Parathyroid adenoma (tissue), 2 donors: ENCODE data around the gene ART5.

Experiments
- H2AFZ ChIP-seq: fragments of 300-600 bp; sonication (generic); one replicate; pipeline ENCODE4 v1.7.0; 2017; ENCODE audit warnings: antibody characterized with exemption, mild to moderate bottlenecking
- H3K27ac ChIP-seq: fragments of 300-600 bp; sonication (generic); one replicate; pipeline ENCODE4 v1.7.0; 2017
- H3K27me3 ChIP-seq: fragments of 300-600 bp; sonication (generic); one replicate; pipeline ENCODE4 v1.7.0; 2017; ENCODE audit warnings: low read length; ENCODE audit not compliant: control insufficient read depth, insufficient read depth
- H3K36me3 ChIP-seq: fragments of 300-600 bp; sonication (generic); one replicate; pipeline ENCODE4 v1.7.0; 2017; ENCODE audit warnings: low read length; ENCODE audit not compliant: control insufficient read depth, insufficient read depth
- H3K4me1 ChIP-seq: fragments of 300-600 bp; sonication (generic); one replicate; pipeline ENCODE4 v1.7.0; 2017; ENCODE audit warnings: control low read depth
- H3K4me2 ChIP-seq: fragments of 300-600 bp; sonication (generic); one replicate; pipeline ENCODE4 v1.7.0; 2017; ENCODE audit warnings: low read length
- H3K4me3 ChIP-seq: fragments of 300-600 bp; sonication (generic); one replicate; pipeline ENCODE4 v1.7.0; 2017; ENCODE audit warnings: low read depth, low read length
- H3K79me2 ChIP-seq: fragments of 300-600 bp; sonication (generic); one replicate; pipeline ENCODE4 v1.7.0; 2017; ENCODE audit warnings: control low read depth
- H3K9ac ChIP-seq: fragments of 300-600 bp; sonication (generic); one replicate; pipeline ENCODE4 v1.7.0; 2017; ENCODE audit warnings: mild to moderate bottlenecking
- H3K9me3 ChIP-seq: fragments of 300-600 bp; sonication (generic); one replicate; pipeline ENCODE4 v1.7.0; 2017; ENCODE audit warnings: low read length; ENCODE audit not compliant: control insufficient read depth
- TF ChIP-seq, protein P1 (sequence below): fragments of 300-600 bp; sonication (generic); IDR thresholded peaks from one replicate; pipeline ENCODE4 v1.7.0; 2017; ENCODE audit warnings: antibody characterized with exemption, mild to moderate bottlenecking
- donor health status: primary hyperparathyroidism.

The ART5 gene

DNA sequence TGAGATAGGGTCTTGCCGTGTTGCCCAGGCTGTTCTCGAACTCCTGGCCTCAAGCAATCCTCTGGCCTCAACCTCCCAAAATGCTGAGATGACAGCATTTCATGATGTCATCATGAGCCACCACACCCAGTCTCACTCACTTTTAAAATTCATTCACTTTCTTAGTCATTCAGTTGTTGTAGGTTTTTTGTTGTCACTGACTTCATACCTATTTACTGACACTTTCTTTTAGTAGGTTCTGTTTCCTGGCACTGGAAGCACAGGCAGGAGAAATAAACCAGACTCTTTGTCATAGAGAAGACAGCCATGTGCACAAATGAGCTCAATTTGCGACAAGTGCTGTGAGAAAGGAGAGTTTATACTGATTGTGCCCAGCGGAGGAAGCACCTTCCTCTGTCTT lies 10.5 kb downstream of the ART5 start:
- H3K4me1 ChIP-seq, result no peaks in the 10 kb centered on the region

DNA sequence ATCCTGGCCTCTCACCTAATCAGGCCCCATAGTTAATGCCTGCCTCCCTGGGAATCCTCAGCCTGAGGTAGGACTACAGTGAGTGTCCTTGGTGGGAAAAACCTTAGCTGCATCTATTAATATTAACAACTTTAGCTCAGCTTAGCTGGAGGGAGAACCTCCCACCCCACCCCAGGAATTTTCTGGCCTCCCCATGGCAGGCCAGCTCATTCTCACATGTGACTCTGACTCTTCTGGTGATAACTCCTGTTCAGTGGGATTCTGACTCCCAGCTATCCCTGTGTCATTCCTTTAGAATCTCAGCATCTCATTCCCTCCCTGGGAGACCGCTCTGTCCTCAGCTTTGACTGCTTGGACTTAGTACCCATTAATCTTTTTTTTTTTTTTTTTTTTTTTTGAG lies 14.5 kb downstream of the ART5 start:
- Histone ChIP-seq H3K4me1 (no peaks in the 10 kb centered on the region), H3K9me3 (no peaks in the 10 kb centered on the region), H3K27ac (no peak overlapping the region), H2AFZ (no peak overlapping the region), H3K4me3 (no peak overlapping the region), H3K4me2 (no peak overlapping the region), H3K79me2 (no peaks in the 10 kb centered on the region), H3K36me3 (no peaks in the 10 kb centered on the region), H3K27me3 (no peaks in the 10 kb centered on the region), H3K9ac (no peak overlapping the region)
- TF ChIP-seq, protein P1, sequence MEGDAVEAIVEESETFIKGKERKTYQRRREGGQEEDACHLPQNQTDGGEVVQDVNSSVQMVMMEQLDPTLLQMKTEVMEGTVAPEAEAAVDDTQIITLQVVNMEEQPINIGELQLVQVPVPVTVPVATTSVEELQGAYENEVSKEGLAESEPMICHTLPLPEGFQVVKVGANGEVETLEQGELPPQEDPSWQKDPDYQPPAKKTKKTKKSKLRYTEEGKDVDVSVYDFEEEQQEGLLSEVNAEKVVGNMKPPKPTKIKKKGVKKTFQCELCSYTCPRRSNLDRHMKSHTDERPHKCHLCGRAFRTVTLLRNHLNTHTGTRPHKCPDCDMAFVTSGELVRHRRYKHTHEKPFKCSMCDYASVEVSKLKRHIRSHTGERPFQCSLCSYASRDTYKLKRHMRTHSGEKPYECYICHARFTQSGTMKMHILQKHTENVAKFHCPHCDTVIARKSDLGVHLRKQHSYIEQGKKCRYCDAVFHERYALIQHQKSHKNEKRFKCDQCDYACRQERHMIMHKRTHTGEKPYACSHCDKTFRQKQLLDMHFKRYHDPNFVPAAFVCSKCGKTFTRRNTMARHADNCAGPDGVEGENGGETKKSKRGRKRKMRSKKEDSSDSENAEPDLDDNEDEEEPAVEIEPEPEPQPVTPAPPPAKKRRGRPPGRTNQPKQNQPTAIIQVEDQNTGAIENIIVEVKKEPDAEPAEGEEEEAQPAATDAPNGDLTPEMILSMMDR, result no peak

More for the DNA sequence above, 10.5 kb downstream of the ART5 start:
- no peak overlapping the region for H2AFZ ChIP-seq
- no peak overlapping the region for H3K4me3 ChIP-seq
- no peaks in the 10 kb centered on the region for H3K9me3 ChIP-seq
- no peak overlapping the region for H3K27ac ChIP-seq
- no peaks in the 10 kb centered on the region for H3K36me3 ChIP-seq
- no peak overlapping the region for H3K9ac ChIP-seq
- TF ChIP-seq, protein P1, result no peak
- H3K4me2 ChIP-seq, result no peak overlapping the region
- H3K27me3 ChIP-seq, result no peaks in the 10 kb centered on the region
- no peaks in the 10 kb centered on the region for H3K79me2 ChIP-seq

DNA sequence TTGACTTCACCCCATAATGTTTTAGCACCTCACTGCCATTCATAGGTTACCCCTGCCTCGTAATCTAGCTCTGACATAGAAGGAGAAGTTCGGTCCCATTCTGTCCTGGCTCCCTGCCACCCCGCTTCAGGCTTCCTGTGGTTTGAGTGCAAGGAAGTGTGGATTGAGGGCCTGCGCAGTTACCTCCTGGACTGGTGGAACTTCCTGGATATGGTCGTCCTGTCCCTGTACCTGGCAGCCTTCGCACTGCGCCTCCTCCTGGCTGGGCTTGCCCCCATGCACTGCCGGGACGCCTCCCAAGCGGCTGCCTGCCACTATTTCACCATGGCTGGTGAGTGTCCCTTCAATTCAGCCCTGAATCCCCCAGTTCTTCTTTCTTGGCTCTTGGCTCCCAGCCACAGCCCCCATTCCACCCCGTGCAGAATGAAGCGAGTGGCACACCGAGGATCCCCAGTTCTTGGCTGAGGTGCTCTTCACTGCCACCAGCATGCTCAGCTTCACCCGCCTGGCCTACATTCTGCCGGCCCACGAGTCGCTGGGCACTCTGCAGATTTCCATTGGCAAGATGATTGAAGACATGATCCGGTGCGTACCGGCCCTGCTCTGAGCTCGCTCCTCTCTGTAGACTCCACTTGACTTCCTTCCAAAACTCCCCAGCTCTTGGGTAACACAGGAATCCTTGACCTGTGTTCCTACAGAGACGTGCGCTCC lies 15.4 kb downstream of the ART5 start:
- Histone ChIP-seq H3K36me3 (no peaks in the 10 kb centered on the region), H2AFZ (no peak overlapping the region), H3K4me1 (no peaks in the 10 kb centered on the region), H3K4me3 (no peak overlapping the region), H3K27ac (no peak overlapping the region), H3K79me2 (no peaks in the 10 kb centered on the region), H3K27me3 (no peaks in the 10 kb centered on the region), H3K9me3 (no peaks in the 10 kb centered on the region), H3K4me2 (no peak overlapping the region), H3K9ac (no peak overlapping the region)
- TF ChIP-seq, protein P1, result no peak

GRCh38 chr11:3623767-3624458 lies 17.9 kb downstream of the ART5 start:
- Histone ChIP-seq H3K79me2 (no peaks in the 10 kb centered on the region), H3K4me3 (no peak overlapping the region), H2AFZ (no peak overlapping the region), H3K4me2 (no peak overlapping the region), H3K36me3 (no peaks in the 10 kb centered on the region), H3K4me1 (no peaks in the 10 kb centered on the region), H3K9me3 (no peaks in the 10 kb centered on the region), H3K9ac (no peak overlapping the region), H3K27ac (no peak overlapping the region), H3K27me3 (no peaks in the 10 kb centered on the region)
- TF ChIP-seq, protein P1, result no peak
